AG20443 (cell line): ENCODE data around the gene CBFA2T3.
"Not testable (repeated sequence)": the region's sequence is repeated elsewhere in the genome, so short reads cannot be mapped to it uniquely, and the experiment has no call there.

Experiments used
- DNase-seq: peaks from one replicate; pipeline ENCODE4 v3.0.0; 2012; ENCODE audit warnings: low spot score, mixed read lengths

CBFA2T3 gene

GRCh38 chr16:88908307-88908706, 68.7 kb downstream of the CBFA2T3 start:
- no peak for DNase-seq

- no peak for DNase-seq
Observed at GRCh38 chr16:88907768-88908167, 69.2 kb downstream of the CBFA2T3 start.

- no peak for DNase-seq
Observed at GRCh38 chr16:88906535-88907105, 70.4 kb downstream of the CBFA2T3 start.

DNA sequence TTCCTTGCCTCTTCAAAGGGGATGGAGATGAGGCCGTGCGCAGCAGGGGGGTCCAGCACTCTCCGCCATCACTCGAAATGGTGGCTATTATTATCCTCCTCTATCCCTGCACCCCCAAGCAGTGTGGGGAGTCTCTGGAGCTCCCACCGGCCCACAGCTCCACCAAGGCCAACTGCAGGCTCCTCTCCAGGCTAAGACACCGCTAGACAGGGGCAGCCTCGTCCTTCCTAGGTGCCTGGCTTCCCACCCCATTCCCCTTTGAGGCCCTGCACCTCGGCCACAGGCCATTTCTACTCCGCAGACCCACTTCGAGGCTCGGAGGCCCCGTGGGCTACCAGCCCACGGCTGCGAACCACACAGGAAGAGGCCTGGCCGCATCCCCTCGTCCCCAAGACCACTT, 71.0 kb downstream of the CBFA2T3 start:
- DNase-seq: no peak

- peak; percentile 39 for DNase-seq
Observed at GRCh38 chr16:88905563-88905962, 71.4 kb downstream of the CBFA2T3 start.

DNA sequence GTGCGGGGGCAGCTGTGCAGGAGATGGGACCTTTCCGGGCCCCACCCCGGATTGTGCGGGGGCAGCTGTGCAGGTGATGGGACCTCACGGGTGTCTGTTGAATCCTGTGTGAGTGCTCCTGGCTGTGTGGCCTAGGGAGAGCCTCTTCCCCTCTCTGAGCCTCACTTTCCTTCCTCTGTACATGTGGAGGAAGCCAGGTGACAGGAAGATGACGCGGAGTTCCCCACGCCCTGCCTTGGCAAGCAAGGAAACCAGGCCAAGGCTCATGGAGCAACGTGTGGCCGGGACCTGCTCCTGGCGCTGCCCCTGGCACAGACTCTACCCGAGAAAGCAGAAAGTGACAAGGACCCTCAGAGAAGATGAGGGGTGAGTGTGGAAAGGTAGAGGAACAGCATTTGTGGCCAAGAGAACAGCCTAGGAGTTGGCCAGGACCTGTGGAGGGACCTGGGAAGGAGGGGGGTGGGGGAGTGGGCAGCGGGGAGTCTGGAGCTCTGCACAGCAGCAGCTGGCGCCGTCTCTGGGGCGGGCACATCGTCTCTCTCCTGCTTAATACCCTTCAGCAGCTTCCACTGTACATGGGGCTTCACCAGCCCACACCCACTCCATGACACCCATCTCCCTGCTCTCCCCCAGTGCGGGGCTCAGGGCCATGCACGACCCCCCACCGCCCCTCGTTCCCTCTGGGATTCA, 72.2 kb downstream of the CBFA2T3 start:
- DNase-seq: no peak

- no peak for DNase-seq
Observed at GRCh38 chr16:88903267-88903666, 73.7 kb downstream of the CBFA2T3 start.

DNA sequence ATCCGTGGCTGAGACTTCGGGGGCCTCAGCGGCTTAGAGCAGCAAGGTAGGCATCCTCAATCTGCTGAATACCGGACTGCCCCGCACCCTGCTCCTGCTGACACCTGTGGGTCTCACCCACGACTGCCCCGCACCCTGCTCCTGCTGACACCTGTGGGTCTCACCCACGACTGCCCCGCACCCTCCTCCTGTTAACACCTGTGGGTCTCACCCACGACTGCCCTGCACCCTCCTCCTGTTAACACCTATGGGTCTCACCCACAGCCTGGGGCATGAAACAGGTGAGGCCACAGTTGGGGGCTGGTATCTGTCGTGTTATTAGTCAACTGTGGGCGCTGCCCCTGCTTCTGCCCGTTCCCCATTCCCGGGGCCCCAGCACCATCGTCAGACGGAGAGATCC, 74.3 kb downstream of the CBFA2T3 start:
- DNase-seq: no peak

DNA sequence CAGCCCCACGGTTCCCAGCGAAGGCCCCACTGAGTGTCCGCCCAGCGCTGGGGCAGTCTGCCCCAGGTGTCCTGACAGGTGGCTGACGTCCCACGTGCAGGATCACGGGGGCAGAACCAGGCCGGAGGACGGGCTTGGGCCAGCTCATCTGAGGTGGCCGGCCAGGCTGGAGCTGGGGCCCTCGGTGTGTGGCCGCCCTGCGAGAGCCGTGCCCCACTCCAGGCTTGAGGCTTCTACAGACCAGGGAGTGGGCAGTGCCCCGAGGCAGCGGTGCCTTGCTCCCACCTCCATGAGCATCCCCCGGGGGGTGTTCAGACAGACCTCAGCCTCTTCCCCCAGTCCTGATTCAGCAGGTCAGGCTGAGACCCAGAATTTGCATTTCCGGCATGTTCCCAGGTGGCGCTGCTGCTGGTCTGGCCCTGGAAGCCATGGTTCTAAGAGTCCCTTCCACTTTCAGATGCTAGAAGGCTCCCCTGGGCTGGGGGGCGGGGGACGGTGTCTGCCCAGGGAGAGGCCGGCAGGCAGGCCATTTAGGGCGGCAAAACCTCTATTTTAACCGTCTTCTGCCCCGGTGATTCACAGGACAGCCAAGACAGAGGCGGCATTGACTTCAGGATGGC, 75.2 kb downstream of the CBFA2T3 start:
- DNase-seq: no peak

- no peak for DNase-seq
Observed at GRCh38 chr16:88900662-88901052, 76.3 kb downstream of the CBFA2T3 start.

GRCh38 chr16:88899901-88900661, 76.9 kb downstream of the CBFA2T3 start:
- DNase-seq: no peak

DNA sequence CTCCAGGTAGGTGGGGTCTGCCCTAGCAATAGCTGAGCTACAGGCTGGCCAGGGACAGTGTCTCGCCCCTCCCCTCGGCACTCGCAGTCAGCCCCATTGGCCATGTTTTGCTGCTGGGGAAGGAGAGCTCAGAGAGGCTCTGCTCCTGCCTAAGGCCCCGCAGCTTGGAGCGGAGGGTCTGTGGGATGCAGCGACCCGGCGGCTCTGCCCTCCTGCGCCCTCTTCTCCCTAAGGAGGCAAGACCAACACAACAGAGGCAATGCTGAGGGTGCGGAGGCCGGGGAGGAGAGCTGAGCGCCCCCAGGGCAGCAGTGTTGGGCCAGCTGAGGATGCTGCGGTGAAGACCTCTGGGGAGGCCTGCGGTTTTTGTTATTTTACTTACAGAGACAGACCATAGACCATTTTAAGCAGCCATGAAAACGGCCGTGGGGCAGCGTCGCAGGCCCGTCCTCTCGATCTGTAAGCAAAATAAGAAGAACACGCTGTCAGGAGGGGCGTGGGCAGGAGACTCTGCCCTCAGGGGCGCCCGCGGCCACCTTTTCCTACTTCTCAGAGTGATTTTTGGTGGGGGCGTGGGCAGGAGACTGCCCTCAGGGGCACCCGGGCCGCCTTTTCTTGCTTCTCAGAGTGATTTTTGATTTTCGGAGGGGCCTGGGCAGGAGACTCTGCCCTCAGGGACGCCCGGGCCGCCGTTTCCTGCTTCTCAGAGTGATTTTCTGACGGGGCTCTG, 79.1 kb downstream of the CBFA2T3 start:
- DNase-seq: no peak

DNA sequence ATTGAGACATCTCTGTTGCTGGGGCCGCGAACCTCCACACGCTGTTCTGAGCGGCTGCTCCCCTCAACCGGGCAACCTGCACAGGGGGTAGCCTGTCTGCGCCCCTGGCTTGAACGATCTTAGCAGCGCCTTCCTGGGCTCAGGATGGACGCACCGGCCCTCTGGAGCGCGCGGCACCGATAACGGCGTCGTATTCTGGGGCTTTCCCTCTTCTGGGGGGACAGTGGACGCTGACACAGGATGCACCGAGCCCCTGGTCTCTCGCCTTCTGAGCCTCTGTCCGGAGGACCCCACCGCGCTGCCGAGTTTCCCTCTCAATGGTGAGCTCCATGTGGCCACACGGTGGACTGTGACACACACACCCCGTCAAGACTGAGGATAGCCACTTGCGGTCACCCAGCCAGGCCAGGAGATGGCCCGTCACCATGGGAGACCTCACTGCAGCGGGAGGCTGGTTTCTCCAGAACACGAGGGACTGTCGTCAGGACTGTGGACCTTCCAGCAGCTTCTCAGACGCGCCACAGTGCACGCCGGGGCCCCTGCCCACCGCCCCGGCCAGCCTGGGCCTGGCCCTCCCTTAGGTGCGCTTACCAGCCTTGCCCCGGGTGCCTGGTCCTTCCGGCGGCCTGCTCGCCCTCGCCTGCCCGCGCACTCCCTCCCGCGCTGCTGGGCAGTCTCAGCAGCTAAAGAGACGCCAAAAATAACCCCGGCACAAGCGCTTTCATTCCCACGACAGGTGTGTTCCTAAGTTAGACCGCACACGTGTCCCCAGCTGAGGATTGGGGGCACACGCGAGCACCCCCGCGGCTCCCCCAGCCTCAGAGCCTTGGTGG, 80.6 kb downstream of the CBFA2T3 start:
- no peak for DNase-seq

- DNase-seq: no peak
Observed at GRCh38 chr16:88895335-88895734, 81.7 kb downstream of the CBFA2T3 start.

DNA sequence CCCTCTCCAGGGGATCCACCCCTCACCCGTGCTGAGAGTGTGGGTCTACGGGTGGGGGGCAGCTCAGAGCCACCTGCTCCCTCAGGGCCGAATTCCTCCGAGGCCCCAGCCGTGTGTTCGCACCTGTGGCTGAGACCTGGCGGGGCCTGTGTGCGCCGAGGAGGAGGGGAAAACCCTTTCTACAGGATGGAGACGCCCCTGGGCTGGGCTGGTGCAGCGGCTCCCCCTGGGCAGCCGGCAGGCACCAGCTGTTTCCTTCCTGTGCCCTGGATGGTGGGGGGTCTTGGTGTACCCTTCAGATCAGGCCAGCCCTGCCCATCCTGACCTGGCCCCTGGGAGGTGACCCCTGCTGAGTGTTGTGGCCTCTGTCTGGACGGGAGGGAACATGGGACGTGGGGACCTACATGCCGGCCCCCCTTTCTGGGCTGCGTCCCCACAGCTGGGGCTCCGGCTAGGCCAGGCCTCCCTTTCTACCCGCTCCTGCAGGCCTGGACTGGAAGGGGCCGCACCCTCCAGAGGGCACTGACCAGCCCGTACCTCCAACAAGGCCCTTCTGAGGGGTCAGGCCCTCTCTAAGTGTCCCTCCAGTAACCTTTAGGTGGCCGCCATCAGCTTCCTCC, 82.2 kb downstream of the CBFA2T3 start:
- DNase-seq: no peak

DNA sequence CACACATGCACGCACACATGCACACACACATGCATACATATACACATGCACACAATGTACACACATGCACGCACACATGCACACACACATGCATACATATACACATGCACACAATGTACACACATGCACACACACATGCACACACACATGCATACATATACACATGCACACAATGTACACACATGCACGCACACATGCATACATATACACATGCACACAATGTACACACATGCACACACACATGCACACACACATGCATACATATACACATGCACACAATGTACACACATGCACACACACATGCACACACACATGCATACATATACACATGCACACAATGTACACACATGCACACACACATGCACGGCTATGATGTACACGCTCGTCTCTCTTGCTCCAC, 82.7 kb downstream of the CBFA2T3 start:
- DNase-seq: not testable (repeated sequence)

GRCh38 chr16:88893127-88893968, 83.7 kb downstream of the CBFA2T3 start:
- no peak for DNase-seq

DNA sequence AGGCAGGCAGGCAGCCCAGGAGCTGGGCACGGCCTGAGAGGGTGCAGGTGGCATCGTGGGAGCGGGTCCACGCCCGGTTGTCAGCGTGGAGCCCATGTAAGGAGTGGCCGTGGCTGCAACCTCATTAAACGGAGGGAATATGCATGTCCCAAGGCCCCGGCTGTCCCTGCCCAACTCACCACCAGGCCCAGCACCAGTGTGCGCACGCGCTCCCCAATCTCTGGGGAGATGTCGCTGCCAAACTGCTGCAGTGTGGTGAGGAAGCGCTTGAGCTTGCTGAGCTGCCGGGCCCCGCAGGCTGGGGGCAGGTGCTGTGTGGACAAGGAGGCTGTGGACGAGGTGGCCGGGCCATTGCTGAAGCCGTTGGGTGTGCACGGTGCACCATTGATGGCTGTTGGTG, 84.9 kb downstream of the CBFA2T3 start:
- DNase-seq: no peak

DNA sequence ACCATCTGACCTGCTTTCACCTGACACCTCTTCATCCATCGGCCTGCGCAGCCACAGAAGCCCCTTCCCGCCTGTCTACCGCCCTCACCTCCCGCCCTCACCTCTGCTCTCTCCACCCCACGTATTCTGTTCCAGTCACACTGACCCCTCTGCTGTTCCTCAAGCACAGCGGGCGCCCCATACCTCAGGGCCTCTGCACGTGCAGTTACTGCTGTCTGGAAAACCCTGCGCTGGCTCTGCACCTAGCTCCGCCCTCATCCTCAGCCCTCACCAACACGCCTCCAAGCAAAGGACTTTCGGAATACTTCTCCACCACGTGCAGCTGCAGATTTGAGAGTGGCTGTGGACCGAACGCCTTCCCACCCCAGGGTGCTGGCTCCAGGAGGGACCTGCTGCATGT, 85.9 kb downstream of the CBFA2T3 start:
- no peak for DNase-seq
